GM12878 (cell line): ENCODE results near the gene MYOD1. TPM values are rescaled to one million over a fixed set of nuclear protein-coding genes. Genes with fewer than 3 reads are reported as not detected.

Source experiments
- ATAC-seq: fragments of 200-7000 bp; cut with Tn5 transposase; 3 replicates; pipeline ENCODE4 v1.9.1; 2020; ENCODE audit warnings: mild to moderate bottlenecking, moderate library complexity
- BruUV-seq: library from RNA; stranded (reverse); fragments of 400-500 nt; replicated peaks from 2 replicates; lab custom pipeline; 2021; lab: Mats Ljungman, UMichigan
- CTCF ChIA-PET: fragments of 300-600 bp; sonication (Branson Sonifier 250); formaldehyde crosslinking; extraction: SDS; loops from one replicate; lab custom pipeline; 2021; ENCODE audit warnings: inconsistent platforms; lab: Yijun Ruan, JAX
- POLR2A ChIA-PET: fragments of 350-600 bp; formaldehyde crosslinking; extraction: SDS; loops from one replicate; lab custom pipeline; 2021; ENCODE audit warnings: inconsistent platforms; lab: Charles Lee
- RAD21 ChIA-PET: fragments of 300-600 bp; sonication (Branson Sonifier 250); formaldehyde crosslinking; loops from one replicate; lab custom pipeline; 2023; ENCODE audit warnings: antibody characterized with exemption; ENCODE audit not compliant: unreplicated experiment; lab: Charles Lee
- SMC1A ChIA-PET: fragments of 300-600 bp; sonication (Branson Sonifier 250); formaldehyde crosslinking; loops from one replicate; lab custom pipeline; 2023; ENCODE audit not compliant: unreplicated experiment, uncharacterized antibody; lab: Charles Lee
- DNase-seq: peaks from one replicate; pipeline ENCODE4 v3.0.0-alpha.2; 2011; ENCODE audit warnings: low read depth, low spot score
- FAIRE-seq: peaks from 3 replicates; lab custom pipeline; 2011; peaks lifted over from hg19 to GRCh38; lab: Jason Lieb, UNC
- H2AFZ ChIP-seq: 2 replicates; pipeline ENCODE4 v1.6.0; 2011; ENCODE audit warnings: low read depth, low read length, control low read depth; ENCODE audit not compliant: control insufficient read depth
- H3K27ac ChIP-seq: 2 replicates; pipeline ENCODE4 v1.5.1; 2011; ENCODE audit warnings: control low read depth; ENCODE audit not compliant: control insufficient read depth, insufficient read depth
- H3K27me3 ChIP-seq, 2 experiments: replicated peaks in 1 of 2; 2 replicates each; pipeline versions ENCODE4 v1.6.0 to v1.6.1; 2011; ENCODE audit warnings: low read length in 1 of 2; ENCODE audit not compliant: control insufficient read depth in 2 of 2, insufficient read depth in 2 of 2
- H3K36me3 ChIP-seq, 2 experiments: 2 replicates each; pipeline ENCODE4 v1.5.1; 2011; ENCODE audit warnings: low read length in 1 of 2; ENCODE audit not compliant: control insufficient read depth in 2 of 2, insufficient read depth in 2 of 2
- H3K4me1 ChIP-seq: 2 replicates; pipeline ENCODE4 v1.6.1; 2011; ENCODE audit warnings: mild to moderate bottlenecking, low read length, moderate library complexity, mixed read lengths; ENCODE audit not compliant: control insufficient read depth, insufficient read depth
- H3K4me2 ChIP-seq: 2 replicates; pipeline ENCODE4 v1.6.0; 2011; ENCODE audit warnings: control low read depth; ENCODE audit not compliant: control insufficient read depth, insufficient read depth
- H3K4me3 ChIP-seq: fragments of 200-600 bp; sonication (generic); 2 replicates; pipeline ENCODE4 v1.5.1; 2016
- H3K79me2 ChIP-seq: 2 replicates; pipeline ENCODE4 v1.6.0; 2011; ENCODE audit warnings: low read length; ENCODE audit not compliant: control insufficient read depth, insufficient read depth
- H3K9ac ChIP-seq: 2 replicates; pipeline ENCODE4 v1.8.0; 2011; ENCODE audit warnings: low read length, control low read depth, mixed read lengths; ENCODE audit not compliant: control insufficient read depth, insufficient read depth
- H3K9me3 ChIP-seq: replicated peaks from 3 replicates; pipeline ENCODE4 v1.5.1; 2011; ENCODE audit warnings: mild to moderate bottlenecking, low read length; ENCODE audit not compliant: control insufficient read depth, insufficient read depth
- H4K20me1 ChIP-seq: 2 replicates; pipeline ENCODE4 v1.6.0; 2011; ENCODE audit not compliant: control insufficient read depth, insufficient read depth
- BCL11A ChIP-seq: IDR thresholded peaks from 2 replicates; pipeline ENCODE4 v1.6.1; 2011; ENCODE audit warnings: low read depth, low read length
- BHLHE40 ChIP-seq, 2 experiments: fragments of 450-650 bp in 1 of 2; IDR thresholded peaks; 2 replicates each; pipeline ENCODE4 v1.6.1; 2011 to 2017; ENCODE audit warnings: low read depth in 2 of 2, borderline replicate concordance in 1 of 2, improper control_type of control experiment in 1 of 2, low read length in 1 of 2, mild to moderate bottlenecking in 1 of 2
- CHD2 ChIP-seq: IDR thresholded peaks from 2 replicates; pipeline ENCODE4 v1.6.1; 2011; ENCODE audit warnings: low read depth, low read length, improper control_type of control experiment, borderline replicate concordance
- CHD4 ChIP-seq: fragments of 200-600 bp; sonication (generic); IDR thresholded peaks from 2 replicates; pipeline ENCODE4 v1.6.1; 2016; ENCODE audit warnings: mild to moderate bottlenecking
- DPF2 ChIP-seq: fragments of 450-650 bp; IDR thresholded peaks from 2 replicates; pipeline ENCODE4 v1.6.1; 2017; ENCODE audit warnings: mild to moderate bottlenecking
- MYB ChIP-seq: fragments of 150-350 bp; IDR thresholded peaks from 2 replicates; pipeline ENCODE4 v1.6.1; 2014; ENCODE audit warnings: mild to moderate bottlenecking, low read depth, low read length, borderline replicate concordance
- NFIC ChIP-seq: IDR thresholded peaks from 2 replicates; pipeline ENCODE4 v1.6.1; 2012; ENCODE audit warnings: low read depth, mild to moderate bottlenecking, inconsistent platforms, low read length, moderate library complexity
- NR2C2 ChIP-seq: IDR thresholded peaks from 2 replicates; pipeline ENCODE4 v1.6.1; 2011; ENCODE audit warnings: borderline replicate concordance, low read depth; ENCODE audit not compliant: control insufficient read depth, insufficient read length
- RELA ChIP-seq: fragments of 450-650 bp; IDR thresholded peaks from 2 replicates; pipeline ENCODE4 v1.8.0; 2014; ENCODE audit warnings: borderline replicate concordance; ENCODE audit not compliant: partially characterized antibody
- SMC3 ChIP-seq: IDR thresholded peaks from 2 replicates; pipeline ENCODE4 v1.6.1; 2011; ENCODE audit warnings: low read length, improper control_type of control experiment, borderline replicate concordance
- SPI1 ChIP-seq: IDR thresholded peaks from 2 replicates; pipeline ENCODE4 v1.6.1; 2011; ENCODE audit warnings: low read depth, mild to moderate bottlenecking, low read length, moderate library complexity, borderline replicate concordance; ENCODE audit not compliant: insufficient read depth
- STAT1 ChIP-seq: fragments of 450-650 bp; conservative IDR thresholded peaks from 2 replicates; pipeline ENCODE4 v1.6.1; 2014; ENCODE audit warnings: antibody characterized with exemption, mild to moderate bottlenecking
- TAF1 ChIP-seq: IDR thresholded peaks from 2 replicates; pipeline ENCODE4 v1.6.1; 2011; ENCODE audit warnings: mild to moderate bottlenecking, low read depth, low read length, borderline replicate concordance
- TCF12 ChIP-seq: IDR thresholded peaks from 2 replicates; pipeline ENCODE4 v1.6.1; 2011; ENCODE audit warnings: low read depth, mild to moderate bottlenecking, low read length
- ZNF384 ChIP-seq: IDR thresholded peaks from 2 replicates; pipeline ENCODE4 v1.6.1; 2012; ENCODE audit warnings: low read depth, mild to moderate bottlenecking, low read length, improper control_type of control experiment, borderline replicate concordance
- ZZZ3 ChIP-seq: IDR thresholded peaks from 2 replicates; pipeline ENCODE4 v1.6.1; 2011; ENCODE audit warnings: low read depth; ENCODE audit not compliant: control insufficient read depth, insufficient read length
- WGBS: methylation state at CpG from one replicate; pipeline ENCODE4 v1.1.6; 2016; ENCODE audit warnings: low lambda C conversion rate; ENCODE audit not compliant: insufficient replicate concordance, insufficient coverage; ENCODE audit errors: missing lambda C conversion rate; 5-methylcytosine and 5-hydroxymethylcytosine counted together
- in situ Hi-C: fragments of 300-500 bp; cut with MboI; formaldehyde crosslinking; loops from 9 replicates; pipeline ENCODE4 v1.14.3; 2018; ENCODE audit warnings: mixed read lengths
- intact Hi-C: fragments of 100-400 bp; cut with micrococcal nuclease; formaldehyde crosslinking; loops from one replicate; pipeline ENCODE4 v1.14.2; 2022; ENCODE audit not compliant: unreplicated experiment
- polyA plus RNA-seq, 11 experiments: library from polyadenylated mRNA; depleted of rRNA in 4 of 11; unstranded in 6 of 11; stranded (reverse) in 5 of 11; fragments of >200 nt; fragmentation: Nextera tagmentation in 4 of 11; fragmentation: Illumina TruSeq in 1 of 11; extraction: Ambion mirVana in 4 of 11; extraction: Trizol in 1 of 11; gene quantifications; 1 replicate in 1 of 11; 2 replicates in 10 of 11; pipeline versions ENCODE4 v1.2.1 to v1.2.3, GENCODE V29; 2011 to 2016; ENCODE audit warnings: inconsistent platforms in 2 of 11, missing spikeins in 2 of 11, low read depth in 1 of 11
- total RNA-seq, 4 experiments: library from RNA; depleted of rRNA in 3 of 4; stranded (reverse); fragments of >200 nt in 3 of 4; fragmentation: Illumina TruSeq in 1 of 4; extraction: Trizol in 1 of 4; gene quantifications; 2 replicates each; pipeline versions ENCODE4 v1.2.1 to v1.2.3, GENCODE V29; 2013 to 2021
- TF ChIP-seq, protein P1 (sequence below): fragments of 450-650 bp; IDR thresholded peaks from 2 replicates; pipeline ENCODE4 v1.6.1; 2017; ENCODE audit warnings: mild to moderate bottlenecking, moderate library complexity
- TF ChIP-seq, protein P2 (sequence below): fragments of 450-650 bp; IDR thresholded peaks from 2 replicates; pipeline ENCODE4 v1.6.1; 2017; ENCODE audit warnings: mild to moderate bottlenecking

MYOD1 gene
- total and polyA plus RNA-seq, 10 of the 15 experiments (the other 5 are each of a cell fraction or from before 2014, with no cell fraction given) = not detected

DNA sequence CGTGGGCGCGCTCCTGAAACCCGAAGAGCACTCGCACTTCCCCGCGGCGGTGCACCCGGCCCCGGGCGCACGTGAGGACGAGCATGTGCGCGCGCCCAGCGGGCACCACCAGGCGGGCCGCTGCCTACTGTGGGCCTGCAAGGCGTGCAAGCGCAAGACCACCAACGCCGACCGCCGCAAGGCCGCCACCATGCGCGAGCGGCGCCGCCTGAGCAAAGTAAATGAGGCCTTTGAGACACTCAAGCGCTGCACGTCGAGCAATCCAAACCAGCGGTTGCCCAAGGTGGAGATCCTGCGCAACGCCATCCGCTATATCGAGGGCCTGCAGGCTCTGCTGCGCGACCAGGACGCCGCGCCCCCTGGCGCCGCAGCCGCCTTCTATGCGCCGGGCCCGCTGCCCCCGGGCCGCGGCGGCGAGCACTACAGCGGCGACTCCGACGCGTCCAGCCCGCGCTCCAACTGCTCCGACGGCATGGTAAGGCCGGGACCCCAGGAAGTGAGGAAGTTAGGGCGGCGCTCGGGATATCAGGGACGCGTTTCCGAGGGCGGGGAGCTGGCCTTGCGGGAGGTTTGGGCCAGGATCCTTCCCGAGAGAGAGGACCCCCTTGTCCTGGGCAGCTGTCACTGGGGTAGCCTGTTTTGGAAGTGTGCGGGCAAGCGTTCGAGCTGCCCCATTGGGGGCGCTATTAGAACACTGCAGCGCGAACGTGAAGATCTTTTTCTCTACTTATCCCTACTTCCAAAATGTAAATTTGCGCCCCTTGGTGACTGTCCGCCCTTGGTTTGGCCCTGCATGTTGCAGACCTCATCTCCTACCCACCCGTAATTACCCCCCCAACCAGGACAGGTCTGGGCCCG, 796 bp downstream of the MYOD1 start:
- in situ Hi-C loops = no loop called here
- no peak overlapping the region for H2AFZ ChIP-seq
- ATAC-seq = no peak

More for the DNA sequence above, 796 bp downstream of the MYOD1 start:
- FAIRE-seq (no peak), DNase-seq (no peak)
- Histone ChIP-seq H3K36me3 (no peaks in the 10 kb centered on the region), H3K4me2 (no peak overlapping the region), H3K79me2 (no peaks in the 10 kb centered on the region), H3K9ac (no peak overlapping the region), H4K20me1 (no peaks in the 10 kb centered on the region), H3K4me1 (no peaks in the 10 kb centered on the region), H3K9me3 (no peaks in the 10 kb centered on the region), H3K27me3 (peaks cover 5% of the 10 kb centered on the region in 2 experiments; a peak in 3 of 4 replicates), H3K27ac (no peak overlapping the region), H3K4me3 (no peak overlapping the region)
- CTCF ChIA-PET = interaction anchor here (1.4 kb wide), 1 partner anchor 9 kb away, joined by 3 read pairs; no protein-coding TSS in a partner anchor
- POLR2A ChIA-PET = no interaction called here
- TF ChIP-seq CHD2 (no peak), SPI1 (no peak), CHD4 (no peak), TAF1 (no peak), NFIC (no peak), TCF12 (no peak), BCL11A (no peak), SMC3 (no peak), MYB (no peak), ZZZ3 (no peak), NR2C2 (no peak), STAT1 (no peak), BHLHE40 (IDR thresholded peaks at IDR 0.05; ENCODE audit: borderline replicate concordance in 1 of 2, low read depth in 2 of 2, low read length in 1 of 2) (no peak), RELA (no peak), ZNF384 (no peak), DPF2 (no peak)
- TF ChIP-seq, protein P1, sequence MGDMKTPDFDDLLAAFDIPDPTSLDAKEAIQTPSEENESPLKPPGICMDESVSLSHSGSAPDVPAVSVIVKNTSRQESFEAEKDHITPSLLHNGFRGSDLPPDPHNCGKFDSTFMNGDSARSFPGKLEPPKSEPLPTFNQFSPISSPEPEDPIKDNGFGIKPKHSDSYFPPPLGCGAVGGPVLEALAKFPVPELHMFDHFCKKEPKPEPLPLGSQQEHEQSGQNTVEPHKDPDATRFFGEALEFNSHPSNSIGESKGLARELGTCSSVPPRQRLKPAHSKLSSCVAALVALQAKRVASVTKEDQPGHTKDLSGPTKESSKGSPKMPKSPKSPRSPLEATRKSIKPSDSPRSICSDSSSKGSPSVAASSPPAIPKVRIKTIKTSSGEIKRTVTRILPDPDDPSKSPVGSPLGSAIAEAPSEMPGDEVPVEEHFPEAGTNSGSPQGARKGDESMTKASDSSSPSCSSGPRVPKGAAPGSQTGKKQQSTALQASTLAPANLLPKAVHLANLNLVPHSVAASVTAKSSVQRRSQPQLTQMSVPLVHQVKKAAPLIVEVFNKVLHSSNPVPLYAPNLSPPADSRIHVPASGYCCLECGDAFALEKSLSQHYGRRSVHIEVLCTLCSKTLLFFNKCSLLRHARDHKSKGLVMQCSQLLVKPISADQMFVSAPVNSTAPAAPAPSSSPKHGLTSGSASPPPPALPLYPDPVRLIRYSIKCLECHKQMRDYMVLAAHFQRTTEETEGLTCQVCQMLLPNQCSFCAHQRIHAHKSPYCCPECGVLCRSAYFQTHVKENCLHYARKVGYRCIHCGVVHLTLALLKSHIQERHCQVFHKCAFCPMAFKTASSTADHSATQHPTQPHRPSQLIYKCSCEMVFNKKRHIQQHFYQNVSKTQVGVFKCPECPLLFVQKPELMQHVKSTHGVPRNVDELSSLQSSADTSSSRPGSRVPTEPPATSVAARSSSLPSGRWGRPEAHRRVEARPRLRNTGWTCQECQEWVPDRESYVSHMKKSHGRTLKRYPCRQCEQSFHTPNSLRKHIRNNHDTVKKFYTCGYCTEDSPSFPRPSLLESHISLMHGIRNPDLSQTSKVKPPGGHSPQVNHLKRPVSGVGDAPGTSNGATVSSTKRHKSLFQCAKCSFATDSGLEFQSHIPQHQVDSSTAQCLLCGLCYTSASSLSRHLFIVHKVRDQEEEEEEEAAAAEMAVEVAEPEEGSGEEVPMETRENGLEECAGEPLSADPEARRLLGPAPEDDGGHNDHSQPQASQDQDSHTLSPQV = no peak
- TF ChIP-seq, protein P2, sequence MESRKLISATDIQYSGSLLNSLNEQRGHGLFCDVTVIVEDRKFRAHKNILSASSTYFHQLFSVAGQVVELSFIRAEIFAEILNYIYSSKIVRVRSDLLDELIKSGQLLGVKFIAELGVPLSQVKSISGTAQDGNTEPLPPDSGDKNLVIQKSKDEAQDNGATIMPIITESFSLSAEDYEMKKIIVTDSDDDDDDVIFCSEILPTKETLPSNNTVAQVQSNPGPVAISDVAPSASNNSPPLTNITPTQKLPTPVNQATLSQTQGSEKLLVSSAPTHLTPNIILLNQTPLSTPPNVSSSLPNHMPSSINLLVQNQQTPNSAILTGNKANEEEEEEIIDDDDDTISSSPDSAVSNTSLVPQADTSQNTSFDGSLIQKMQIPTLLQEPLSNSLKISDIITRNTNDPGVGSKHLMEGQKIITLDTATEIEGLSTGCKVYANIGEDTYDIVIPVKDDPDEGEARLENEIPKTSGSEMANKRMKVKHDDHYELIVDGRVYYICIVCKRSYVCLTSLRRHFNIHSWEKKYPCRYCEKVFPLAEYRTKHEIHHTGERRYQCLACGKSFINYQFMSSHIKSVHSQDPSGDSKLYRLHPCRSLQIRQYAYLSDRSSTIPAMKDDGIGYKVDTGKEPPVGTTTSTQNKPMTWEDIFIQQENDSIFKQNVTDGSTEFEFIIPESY = no peak
- RAD21 ChIA-PET = no interaction called here
- intact Hi-C loops = no loop called here
- SMC1A ChIA-PET = no interaction called here
- 62% methylated on average over 73 of the region's 85 CpGs for WGBS
- BruUV-seq = no TSS peak
